AG09309 (cell line): ENCODE results near the gene VIPR1.

Source experiments
- DNase-seq: peaks from one replicate; pipeline ENCODE4 v3.0.0-alpha.2; 2010; ENCODE audit warnings: low read depth
- H3K4me3 ChIP-seq: 2 replicates; pipeline ENCODE4 v1.5.1; 2011; ENCODE audit warnings: mild to moderate bottlenecking, low read depth, low read length, moderate library complexity; ENCODE audit not compliant: control insufficient read depth
- CTCF ChIP-seq: IDR thresholded peaks from 2 replicates; pipeline ENCODE4 v1.5.1; 2011; ENCODE audit warnings: mild to moderate bottlenecking, low read depth, low read length, inconsistent platforms; ENCODE audit not compliant: insufficient read depth, control insufficient read depth; ENCODE audit errors: missing control alignments

The VIPR1 gene

GRCh38 chr3:42503957-42504333 is 1.5 kb downstream of the VIPR1 start:
- TF ChIP-seq CTCF = no peak
- DNase-seq = no peak
- H3K4me3 ChIP-seq = no peak overlapping the region

GRCh38 chr3:42504334-42505127 is 2.1 kb downstream of the VIPR1 start:
- H3K4me3 ChIP-seq = no peak overlapping the region
- no peak for DNase-seq
- no peak for TF ChIP-seq CTCF

- DNase-seq = no peak
- no peak overlapping the region for H3K4me3 ChIP-seq
- TF ChIP-seq CTCF = no peak
Observed at GRCh38 chr3:42505128-42505848, 2.8 kb downstream of the VIPR1 start.

GRCh38 chr3:42505849-42506410 is 3.5 kb downstream of the VIPR1 start:
- H3K4me3 ChIP-seq = no peak overlapping the region
- no peak for DNase-seq
- TF ChIP-seq CTCF = no peak

GRCh38 chr3:42507252-42507651 is 4.8 kb downstream of the VIPR1 start:
- TF ChIP-seq CTCF = no peak
- no peak for DNase-seq
- H3K4me3 ChIP-seq = no peak overlapping the region

- no peak for TF ChIP-seq CTCF
- H3K4me3 ChIP-seq = no peak overlapping the region
- DNase-seq = no peak
Observed at GRCh38 chr3:42507761-42508335, 5.4 kb downstream of the VIPR1 start.
